NCI-H226 (cell line): Measurements from ENCODE around the gene RNF224.

ENCODE experiments used
- DNase-seq: peaks from one replicate; pipeline ENCODE4 v3.0.0-alpha.2; 2015

RNF224 gene

GRCh38 chr9:137192859-137193258, 34.4 kb upstream of the RNF224 start:
- no peak for DNase-seq

GRCh38 chr9:137193771-137194170, 33.5 kb upstream of the RNF224 start:
- no peak for DNase-seq

GRCh38 chr9:137194388-137194787, 32.9 kb upstream of the RNF224 start:
- DNase-seq = no peak

- DNase-seq = no peak
Measured at GRCh38 chr9:137194909-137195308, 32.4 kb upstream of the RNF224 start.

- DNase-seq = no peak
Measured at GRCh38 chr9:137195525-137196220, 31.6 kb upstream of the RNF224 start.

- peak; percentile 67 for DNase-seq
Measured at GRCh38 chr9:137198051-137198901, 29.0 kb upstream of the RNF224 start.

- no peak for DNase-seq
Measured at GRCh38 chr9:137198902-137199283, 28.4 kb upstream of the RNF224 start.

GRCh38 chr9:137199411-137200121, 27.7 kb upstream of the RNF224 start:
- no peak for DNase-seq

GRCh38 chr9:137200311-137201204, 26.7 kb upstream of the RNF224 start, which contains the start of gene TPRN:
TSS of gene TPRN (minus strand) at chr9:137200741. CDS start at chr9:137200711, 30 bp downstream.
- peak; percentile 98 for DNase-seq

- no peak for DNase-seq
Measured at GRCh38 chr9:137201205-137201868, 26.0 kb upstream of the RNF224 start.

- no peak for DNase-seq
Measured at GRCh38 chr9:137202966-137203365, 24.3 kb upstream of the RNF224 start.

- DNase-seq = no peak
Measured at GRCh38 chr9:137204731-137205125, 22.6 kb upstream of the RNF224 start.

GRCh38 chr9:137205126-137206069, 21.9 kb upstream of the RNF224 start, which contains the start of the genes NDOR1 and TMEM203:
TSS of gene NDOR1 (plus strand) at chr9:137205700. CDS start at chr9:137205778, 78 bp downstream.
TSS of gene TMEM203 (minus strand) at chr9:137205648. CDS start at chr9:137205414, 234 bp downstream.
- DNase-seq = peak; percentile 80

- DNase-seq = no peak
Measured at GRCh38 chr9:137206602-137207001, 20.7 kb upstream of the RNF224 start.

GRCh38 chr9:137211532-137211931, 15.8 kb upstream of the RNF224 start:
- no peak for DNase-seq

GRCh38 chr9:137212520-137212919, 14.8 kb upstream of the RNF224 start:
- DNase-seq = no peak

- no peak for DNase-seq
Measured at GRCh38 chr9:137213160-137214060, 13.9 kb upstream of the RNF224 start.

GRCh38 chr9:137214620-137215019, 12.7 kb upstream of the RNF224 start:
- no peak for DNase-seq
